ENCODE results near the gene SLC1A3. TPM values are rescaled to one million over a fixed set of nuclear protein-coding genes. Genes with fewer than 3 reads are reported as not detected.

The SLC1A3 gene
- total and polyA plus RNA-seq, 2 of the 4 experiments (the other 2 are of a cell fraction): 0.27 to 1.3 TPM

DNA sequence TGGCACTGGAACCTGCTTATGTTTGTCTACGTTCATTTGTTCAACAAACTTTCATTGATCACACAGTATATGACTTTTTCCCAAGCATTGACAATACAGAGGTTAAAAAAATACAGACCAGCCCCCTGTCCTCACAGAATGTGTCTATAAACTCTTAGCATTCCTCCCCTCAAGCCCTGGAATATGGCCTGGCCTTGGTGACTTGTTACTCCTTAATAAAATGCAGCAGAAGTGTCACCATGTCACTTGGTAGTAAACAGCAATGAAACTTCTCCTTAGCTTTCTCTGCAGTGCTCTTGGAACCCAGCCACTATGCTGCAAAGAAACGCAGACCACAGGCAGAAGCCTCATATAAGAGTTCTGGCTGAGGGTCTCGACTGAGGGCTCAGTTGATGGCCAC is 19.1 kb upstream of the SLC1A3 start:
- TF ChIP-seq CEBPB (IDR thresholded peaks at IDR 0.05; ENCODE audit: low read depth, low read length): no peak
- TF ChIP-seq SMC3 (IDR thresholded peaks at IDR 0.05; ENCODE audit: low read depth, low read length): no peak
- TF ChIP-seq, protein P1, sequence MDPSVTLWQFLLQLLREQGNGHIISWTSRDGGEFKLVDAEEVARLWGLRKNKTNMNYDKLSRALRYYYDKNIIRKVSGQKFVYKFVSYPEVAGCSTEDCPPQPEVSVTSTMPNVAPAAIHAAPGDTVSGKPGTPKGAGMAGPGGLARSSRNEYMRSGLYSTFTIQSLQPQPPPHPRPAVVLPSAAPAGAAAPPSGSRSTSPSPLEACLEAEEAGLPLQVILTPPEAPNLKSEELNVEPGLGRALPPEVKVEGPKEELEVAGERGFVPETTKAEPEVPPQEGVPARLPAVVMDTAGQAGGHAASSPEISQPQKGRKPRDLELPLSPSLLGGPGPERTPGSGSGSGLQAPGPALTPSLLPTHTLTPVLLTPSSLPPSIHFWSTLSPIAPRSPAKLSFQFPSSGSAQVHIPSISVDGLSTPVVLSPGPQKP (IDR thresholded peaks at IDR 0.05; ENCODE audit: borderline replicate concordance, low read depth, low read length): no peak
- TF ChIP-seq POLR2A (IDR thresholded peaks at IDR 0.05; ENCODE audit: low read depth, low read length): no peak
- no peak for TF ChIP-seq MXI1 (IDR thresholded peaks at IDR 0.05; ENCODE audit: borderline replicate concordance, low read depth, low read length)
- no peak for TF ChIP-seq FOS (IDR thresholded peaks at IDR 0.05; ENCODE audit: low read depth, low read length)
- TF ChIP-seq NFE2L2 (IDR thresholded peaks at IDR 0.05; ENCODE audit: low read depth, low read length): no peak
- TF ChIP-seq BHLHE40 (IDR thresholded peaks at IDR 0.05; ENCODE audit: low read depth, low read length): no peak
- TF ChIP-seq, protein P2, sequence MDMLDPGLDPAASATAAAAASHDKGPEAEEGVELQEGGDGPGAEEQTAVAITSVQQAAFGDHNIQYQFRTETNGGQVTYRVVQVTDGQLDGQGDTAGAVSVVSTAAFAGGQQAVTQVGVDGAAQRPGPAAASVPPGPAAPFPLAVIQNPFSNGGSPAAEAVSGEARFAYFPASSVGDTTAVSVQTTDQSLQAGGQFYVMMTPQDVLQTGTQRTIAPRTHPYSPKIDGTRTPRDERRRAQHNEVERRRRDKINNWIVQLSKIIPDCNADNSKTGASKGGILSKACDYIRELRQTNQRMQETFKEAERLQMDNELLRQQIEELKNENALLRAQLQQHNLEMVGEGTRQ (IDR thresholded peaks at IDR 0.05; ENCODE audit: low read depth, low read length): no peak
- TF ChIP-seq, protein P3, sequence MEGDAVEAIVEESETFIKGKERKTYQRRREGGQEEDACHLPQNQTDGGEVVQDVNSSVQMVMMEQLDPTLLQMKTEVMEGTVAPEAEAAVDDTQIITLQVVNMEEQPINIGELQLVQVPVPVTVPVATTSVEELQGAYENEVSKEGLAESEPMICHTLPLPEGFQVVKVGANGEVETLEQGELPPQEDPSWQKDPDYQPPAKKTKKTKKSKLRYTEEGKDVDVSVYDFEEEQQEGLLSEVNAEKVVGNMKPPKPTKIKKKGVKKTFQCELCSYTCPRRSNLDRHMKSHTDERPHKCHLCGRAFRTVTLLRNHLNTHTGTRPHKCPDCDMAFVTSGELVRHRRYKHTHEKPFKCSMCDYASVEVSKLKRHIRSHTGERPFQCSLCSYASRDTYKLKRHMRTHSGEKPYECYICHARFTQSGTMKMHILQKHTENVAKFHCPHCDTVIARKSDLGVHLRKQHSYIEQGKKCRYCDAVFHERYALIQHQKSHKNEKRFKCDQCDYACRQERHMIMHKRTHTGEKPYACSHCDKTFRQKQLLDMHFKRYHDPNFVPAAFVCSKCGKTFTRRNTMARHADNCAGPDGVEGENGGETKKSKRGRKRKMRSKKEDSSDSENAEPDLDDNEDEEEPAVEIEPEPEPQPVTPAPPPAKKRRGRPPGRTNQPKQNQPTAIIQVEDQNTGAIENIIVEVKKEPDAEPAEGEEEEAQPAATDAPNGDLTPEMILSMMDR (conservative IDR thresholded peaks at IDR 0.05; ENCODE audit: low read depth, low read length): no peak
- TF ChIP-seq MAFK (IDR thresholded peaks at IDR 0.05; ENCODE audit: low read depth, low read length): no peak
- no peak for TF ChIP-seq CHD1 (IDR thresholded peaks at IDR 0.05; ENCODE audit: low read depth, low read length)
- TF ChIP-seq MAZ (IDR thresholded peaks at IDR 0.05; ENCODE audit: borderline replicate concordance, low read depth, low read length): no peak
- TF ChIP-seq RCOR1 (IDR thresholded peaks at IDR 0.05; ENCODE audit: insufficient replicate concordance, low read length): no peak
- TF ChIP-seq RAD21 (IDR thresholded peaks at IDR 0.05; ENCODE audit: low read length): no peak
- no peak for TF ChIP-seq RFX5 (IDR thresholded peaks at IDR 0.05; ENCODE audit: low read depth, low read length)
- no TSS peak for BruUV-seq (replicated peaks)
- H3K9me3 ChIP-seq (ENCODE audit: control insufficient read depth, insufficient read depth, low read length): no peaks in the 10 kb centered on the region
- ATAC-seq (ENCODE audit: low read depth) (no peak), DNase-seq (no peak)
- H3K9ac ChIP-seq (ENCODE audit: low read depth, low read length): no peak overlapping the region
- H2BK15ac ChIP-seq (ENCODE audit: low read depth, low read length): no peak overlapping the region
- H3K36me3 ChIP-seq (ENCODE audit: control insufficient read depth, insufficient read depth, low read length): no peaks in the 10 kb centered on the region
- H3K18ac ChIP-seq (ENCODE audit: low read depth, low read length): no peak overlapping the region
- peaks cover 10% of the 10 kb centered on the region for H3K27me3 ChIP-seq (ENCODE audit: control insufficient read depth, insufficient read depth, low read length)
- intact Hi-C loops (cut with micrococcal nuclease) (no loop called here), dilution Hi-C loops (cut with HindIII; ENCODE audit: low sequenced_read_pairs, unreplicated experiment) (no loop called here), in situ Hi-C loops (cut with MboI; ENCODE audit: low sequenced_read_pairs) (no loop called here)
- H4K5ac ChIP-seq (ENCODE audit: low read depth, low read length): no peak overlapping the region
- no peaks in the 10 kb centered on the region for H4K20me1 ChIP-seq (ENCODE audit: insufficient read depth, low read length)
- H3K27ac ChIP-seq (ENCODE audit: insufficient read depth, low read length): no peak overlapping the region
- no peak overlapping the region for H2BK5ac ChIP-seq (ENCODE audit: low read depth, low read length, poor library complexity, severe bottlenecking)
- no peak overlapping the region for H3K4me2 ChIP-seq (ENCODE audit: low read depth, low read length)
- no peak overlapping the region for H3K4me3 ChIP-seq (ENCODE audit: insufficient read depth, low read depth, low read length)
- no peak overlapping the region for H2AFZ ChIP-seq (replicated peaks; ENCODE audit: low read length, poor library complexity)
- H3K56ac ChIP-seq (ENCODE audit: extremely low read depth, insufficient read depth, low read length): no peak overlapping the region
- no peak overlapping the region for H3K4ac ChIP-seq (ENCODE audit: low read depth, low read length)
- no peak overlapping the region for H2BK120ac ChIP-seq (ENCODE audit: low read depth, low read length)
- no peak overlapping the region for H2AK5ac ChIP-seq (ENCODE audit: low read depth, low read length)
- H3K23ac ChIP-seq (ENCODE audit: low read depth, low read length): no peak overlapping the region
- H4K8ac ChIP-seq (ENCODE audit: low read depth in 2 of 2, low read length in 2 of 2): no peak overlapping the region
- H4K91ac ChIP-seq (ENCODE audit: insufficient read depth, low read depth, low read length): no peak overlapping the region
- no peak overlapping the region for H2AK9ac ChIP-seq (replicated peaks; ENCODE audit: low read depth, low read length, poor library complexity)
- 60% methylated on average over 1 of the region's 3 CpGs; no CpG with 5 or more reads in 1 of the 2 experiments for WGBS, 2 experiments (ENCODE audit: extremely low coverage in 2 of 2, insufficient read length in 1 of 2)
- ChIA-PET POLR2A (ENCODE audit: unreplicated experiment) (no interaction called here), CTCF (no interaction called here)
- no peaks in the 10 kb centered on the region for H3K79me1 ChIP-seq (ENCODE audit: low read depth in 1 of 2, low read length in 2 of 2)
- H3K14ac ChIP-seq (replicated peaks; ENCODE audit: low read depth, low read length): no peak overlapping the region
- H3K4me1 ChIP-seq (ENCODE audit: control insufficient read depth, insufficient read depth, low read length): no peaks in the 10 kb centered on the region
- no peak overlapping the region for H2BK20ac ChIP-seq (ENCODE audit: low read depth, low read length)
- no peaks in the 10 kb centered on the region for H3K9me1 ChIP-seq (ENCODE audit: insufficient read depth, low read length)
